ENCODE data around the gene FLNC. TPM values are rescaled to one million over a fixed set of nuclear protein-coding genes. Genes with fewer than 3 reads are reported as not detected.

The FLNC gene
- total RNA-seq, 2 experiments from 2014 or later = 0.14 to 0.16 TPM

GRCh38 chr7:128893251-128894100 is 63.3 kb downstream of the FLNC start:
- POLR2A ChIA-PET = no interaction called here

GRCh38 chr7:128894101-128894440 is 63.9 kb downstream of the FLNC start:
- Mint-ChIP-seq H3K36me3 (ENCODE audit: low read depth) (no peaks in the 10 kb centered on the region), H3K4me1 (ENCODE audit: low read depth) (no peaks in the 10 kb centered on the region), H3K27me3 (peaks cover 9% of the 10 kb centered on the region), H3K4me3 (no peak overlapping the region), H3K9me3 (peaks cover 4% of the 10 kb centered on the region), H3K27ac (no peak overlapping the region)
- ATAC-seq = no peak
- TF ChIP-seq CTCF (IDR thresholded peaks at IDR 0.05) = no peak
- intact Hi-C loops (cut with micrococcal nuclease) = no loop called here
- CTCF ChIA-PET = no interaction called here
- no peak for DNase-seq
- POLR2A ChIA-PET = no interaction called here

More at GRCh38 chr7:128893251-128894100, 63.3 kb downstream of the FLNC start:
- H3K4me3 Mint-ChIP-seq = no peak overlapping the region
- no peak for TF ChIP-seq CTCF (IDR thresholded peaks at IDR 0.05)
- CTCF ChIA-PET = interaction anchor here (1.8 kb wide), 1 partner anchor 10 kb away, joined by 9 read pairs; no protein-coding TSS in a partner anchor
- no peaks in the 10 kb centered on the region for H3K36me3 Mint-ChIP-seq (ENCODE audit: low read depth)
- H3K9me3 Mint-ChIP-seq = peaks cover 3% of the 10 kb centered on the region
- intact Hi-C loops (cut with micrococcal nuclease) = no loop called here
- H3K4me1 Mint-ChIP-seq (ENCODE audit: low read depth) = no peaks in the 10 kb centered on the region
- no peak for ATAC-seq
- H3K27ac Mint-ChIP-seq = no peak overlapping the region
- H3K27me3 Mint-ChIP-seq = peaks cover 9% of the 10 kb centered on the region
- no peak for DNase-seq

- H3K4me3 Mint-ChIP-seq = no peak overlapping the region
- H3K36me3 Mint-ChIP-seq (ENCODE audit: low read depth) = no peaks in the 10 kb centered on the region
- ATAC-seq (no peak), DNase-seq (no peak)
- POLR2A ChIA-PET = no interaction called here
- peaks cover 4% of the 10 kb centered on the region for H3K9me3 Mint-ChIP-seq
- H3K27ac Mint-ChIP-seq = no peak overlapping the region
- TF ChIP-seq CTCF (IDR thresholded peaks at IDR 0.05) = no peak
- CTCF ChIA-PET = no interaction called here
- H3K27me3 Mint-ChIP-seq = peaks cover 4% of the 10 kb centered on the region
- H3K4me1 Mint-ChIP-seq (ENCODE audit: low read depth) = no peaks in the 10 kb centered on the region
- intact Hi-C loops (cut with micrococcal nuclease) = no loop called here
These were observed 65.1 kb downstream of the FLNC start for GRCh38 chr7:128895320-128895719.

- H3K36me3 Mint-ChIP-seq (ENCODE audit: low read depth) = no peaks in the 10 kb centered on the region
- TF ChIP-seq CTCF (IDR thresholded peaks at IDR 0.05) = no peak
- no peak for ATAC-seq
- no peak for DNase-seq
- H3K27me3 Mint-ChIP-seq = peaks cover 1% of the 10 kb centered on the region
- no peaks in the 10 kb centered on the region for H3K4me1 Mint-ChIP-seq (ENCODE audit: low read depth)
- H3K27ac Mint-ChIP-seq = no peak overlapping the region
- intact Hi-C loops (cut with micrococcal nuclease) = no loop called here
- H3K4me3 Mint-ChIP-seq = no peak overlapping the region
- ChIA-PET POLR2A (no interaction called here), CTCF (interaction anchor here (2.3 to 3.0 kb wide), 2 partner anchors 16 to 192 kb away, joined by 9 to 16 read pairs; no protein-coding TSS in a partner anchor)
- peaks cover 4% of the 10 kb centered on the region for H3K9me3 Mint-ChIP-seq
These were observed 69.2 kb downstream of the FLNC start for GRCh38 chr7:128899392-128899791.

- no peaks in the 10 kb centered on the region for H3K4me1 Mint-ChIP-seq (ENCODE audit: low read depth)
- POLR2A ChIA-PET = no interaction called here
- ATAC-seq = no peak
- DNase-seq = no peak
- TF ChIP-seq CTCF (IDR thresholded peaks at IDR 0.05) = no peak
- CTCF ChIA-PET = interaction anchor here (2.3 to 3.0 kb wide), 2 partner anchors 17 to 191 kb away, joined by 9 to 16 read pairs; no protein-coding TSS in a partner anchor
- peaks cover 2% of the 10 kb centered on the region for H3K27me3 Mint-ChIP-seq
- H3K9me3 Mint-ChIP-seq = peaks cover 4% of the 10 kb centered on the region
- intact Hi-C loops (cut with micrococcal nuclease) = loop anchor here (5.0 kb wide), 1 partner anchor 192 kb away; no protein-coding TSS in a partner anchor
- no peak overlapping the region for H3K4me3 Mint-ChIP-seq
- H3K27ac Mint-ChIP-seq = no peak overlapping the region
- no peaks in the 10 kb centered on the region for H3K36me3 Mint-ChIP-seq (ENCODE audit: low read depth)
These were observed 70.0 kb downstream of the FLNC start for GRCh38 chr7:128900237-128900636.
